PC-3 (cell line): ENCODE measurements around the gene SGCD. TPM values are rescaled to one million over a fixed set of nuclear protein-coding genes. Genes with fewer than 3 reads are reported as not detected.

ENCODE experiments used
- ATAC-seq: fragments of 200-7000 bp; cut with Tn5 transposase; 2 replicates; pipeline ENCODE4 v1.9.1; 2020; ENCODE audit warnings: mild to moderate bottlenecking, moderate library complexity
- BruUV-seq: library from RNA; stranded (reverse); fragments of 400-500 nt; replicated peaks from 2 replicates; lab custom pipeline; 2021; lab: Mats Ljungman, UMichigan
- CTCF ChIA-PET: fragments of 300-600 bp; sonication (Branson Sonifier 250); formaldehyde crosslinking; loops from one replicate; lab custom pipeline; 2022; ENCODE audit warnings: antibody characterized with exemption; lab: Charles Lee
- POLR2A ChIA-PET: fragments of 300-600 bp; sonication (Branson Sonifier 250); formaldehyde crosslinking; loops from one replicate; lab custom pipeline; 2022; ENCODE audit warnings: antibody characterized with exemption; ENCODE audit not compliant: unreplicated experiment; lab: Charles Lee
- DNase-seq: peaks from one replicate; pipeline ENCODE4 v3.0.0-alpha.2; 2015
- H2AFZ ChIP-seq: fragments of 300-600 bp; sonication (generic); 2 replicates; pipeline ENCODE4 v1.6.0; 2016; ENCODE audit warnings: antibody characterized with exemption, low read length
- H3F3A ChIP-seq: fragments of 300-600 bp; sonication (generic); one replicate; pipeline ENCODE4 v1.6.0; 2017; ENCODE audit warnings: antibody characterized with exemption, low read length, control low read depth, mild to moderate bottlenecking; ENCODE audit not compliant: unreplicated experiment
- H3K27ac ChIP-seq: fragments of 300-600 bp; sonication (generic); 2 replicates; pipeline ENCODE4 v1.5.1; 2016; ENCODE audit warnings: mild to moderate bottlenecking, low read length
- H3K27me3 ChIP-seq: fragments of 300-600 bp; sonication (generic); 2 replicates; pipeline ENCODE4 v1.6.1; 2016; ENCODE audit warnings: low read length, mixed read lengths
- H3K36me3 ChIP-seq: fragments of 300-600 bp; sonication (generic); 2 replicates; pipeline ENCODE4 v1.6.1; 2016; ENCODE audit warnings: low read depth, mixed run types, low read length, mixed read lengths
- H3K4me1 ChIP-seq: fragments of 300-600 bp; sonication (generic); 2 replicates; pipeline ENCODE4 v1.5.1; 2016; ENCODE audit warnings: low read length; ENCODE audit not compliant: insufficient read depth
- H3K4me2 ChIP-seq: fragments of 300-600 bp; sonication (generic); 2 replicates; pipeline ENCODE4 v1.6.0; 2016; ENCODE audit warnings: low read length
- H3K4me3 ChIP-seq: fragments of 300-600 bp; sonication (generic); 2 replicates; pipeline ENCODE4 v1.5.1; 2016; ENCODE audit warnings: mild to moderate bottlenecking, low read length, mixed read lengths
- H3K79me2 ChIP-seq: fragments of 300-600 bp; sonication (generic); 2 replicates; pipeline ENCODE4 v1.6.1; 2017; ENCODE audit warnings: low read length, mixed read lengths
- H3K9ac ChIP-seq: fragments of 300-600 bp; sonication (generic); 2 replicates; pipeline ENCODE4 v1.6.0; 2016; ENCODE audit warnings: mild to moderate bottlenecking, low read length
- H3K9me2 ChIP-seq: fragments of 300-600 bp; sonication (generic); replicated peaks from 2 replicates; pipeline ENCODE4 v1.6.1; 2016; ENCODE audit warnings: mixed run types, low read length, mixed read lengths
- H3K9me3 ChIP-seq: fragments of 300-600 bp; sonication (generic); 2 replicates; pipeline ENCODE4 v1.6.1; 2016; ENCODE audit warnings: low read length, mixed read lengths
- H4K20me1 ChIP-seq: fragments of 300-600 bp; sonication (generic); 2 replicates; pipeline ENCODE4 v1.6.1; 2016; ENCODE audit warnings: low read length, mixed read lengths
- EZH2 ChIP-seq: fragments of 300-600 bp; sonication (generic); IDR thresholded peaks from one replicate; pipeline ENCODE4 v1.6.1; 2017; ENCODE audit warnings: antibody characterized with exemption, mild to moderate bottlenecking, low read length; ENCODE audit not compliant: unreplicated experiment
- EZH2phosphoT487 ChIP-seq: fragments of 300-600 bp; sonication (generic); IDR thresholded peaks from 2 replicates; pipeline ENCODE4 v1.6.1; 2018; ENCODE audit warnings: mild to moderate bottlenecking, antibody characterized with exemption, low read length, borderline replicate concordance
- intact Hi-C: fragments of 100-400 bp; cut with micrococcal nuclease; formaldehyde crosslinking; loops from 2 replicates; pipeline ENCODE4 v1.9.0; 2023
- total RNA-seq: library from RNA; depleted of rRNA; stranded (reverse); fragments of >200 nt; gene quantifications from 2 replicates; pipeline ENCODE4 v1.2.3, GENCODE V29; 2014
- TF ChIP-seq, protein P1 (sequence below): fragments of 300-600 bp; sonication (generic); conservative IDR thresholded peaks from 2 replicates; pipeline ENCODE4 v1.5.1; 2017; ENCODE audit warnings: antibody characterized with exemption, low read depth, mild to moderate bottlenecking, low read length

Gene SGCD
- total RNA-seq, 1 experiment from 2014 or later, result 0.15 TPM

- Histone ChIP-seq H2AFZ (no peak overlapping the region), H3K9me3 (no peaks in the 10 kb centered on the region), H3K9ac (no peak overlapping the region), H3K4me3 (no peak overlapping the region), H3K27ac (no peak overlapping the region), H3K9me2 (no peaks in the 10 kb centered on the region), H3K27me3 (no peaks in the 10 kb centered on the region), H3F3A (no peaks in the 10 kb centered on the region), H4K20me1 (no peaks in the 10 kb centered on the region), H3K4me1 (no peaks in the 10 kb centered on the region), H3K36me3 (no peaks in the 10 kb centered on the region), H3K79me2 (no peaks in the 10 kb centered on the region), H3K4me2 (no peak overlapping the region)
- POLR2A ChIA-PET, result no interaction called here
- no peak for DNase-seq
- BruUV-seq, result no TSS peak
- intact Hi-C loops, result no loop called here
- TF ChIP-seq, protein P1, sequence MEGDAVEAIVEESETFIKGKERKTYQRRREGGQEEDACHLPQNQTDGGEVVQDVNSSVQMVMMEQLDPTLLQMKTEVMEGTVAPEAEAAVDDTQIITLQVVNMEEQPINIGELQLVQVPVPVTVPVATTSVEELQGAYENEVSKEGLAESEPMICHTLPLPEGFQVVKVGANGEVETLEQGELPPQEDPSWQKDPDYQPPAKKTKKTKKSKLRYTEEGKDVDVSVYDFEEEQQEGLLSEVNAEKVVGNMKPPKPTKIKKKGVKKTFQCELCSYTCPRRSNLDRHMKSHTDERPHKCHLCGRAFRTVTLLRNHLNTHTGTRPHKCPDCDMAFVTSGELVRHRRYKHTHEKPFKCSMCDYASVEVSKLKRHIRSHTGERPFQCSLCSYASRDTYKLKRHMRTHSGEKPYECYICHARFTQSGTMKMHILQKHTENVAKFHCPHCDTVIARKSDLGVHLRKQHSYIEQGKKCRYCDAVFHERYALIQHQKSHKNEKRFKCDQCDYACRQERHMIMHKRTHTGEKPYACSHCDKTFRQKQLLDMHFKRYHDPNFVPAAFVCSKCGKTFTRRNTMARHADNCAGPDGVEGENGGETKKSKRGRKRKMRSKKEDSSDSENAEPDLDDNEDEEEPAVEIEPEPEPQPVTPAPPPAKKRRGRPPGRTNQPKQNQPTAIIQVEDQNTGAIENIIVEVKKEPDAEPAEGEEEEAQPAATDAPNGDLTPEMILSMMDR, result no peak
- TF ChIP-seq EZH2 (no peak), EZH2phosphoT487 (no peak)
- ATAC-seq, result no peak
- CTCF ChIA-PET, result no interaction called here
Measured at GRCh38 chr5:156540491-156540890, 213.5 kb downstream of the SGCD start.

- TF ChIP-seq, protein P1, result no peak
- TF ChIP-seq EZH2 (no peak), EZH2phosphoT487 (no peak)
- no TSS peak for BruUV-seq
- H3K4me3 ChIP-seq, result no peak overlapping the region
- no peak overlapping the region for H3K27ac ChIP-seq
- H3K9me3 ChIP-seq, result no peaks in the 10 kb centered on the region
- H3K4me2 ChIP-seq, result no peak overlapping the region
- H3F3A ChIP-seq, result no peaks in the 10 kb centered on the region
- H4K20me1 ChIP-seq, result no peaks in the 10 kb centered on the region
- no peak for ATAC-seq
- H3K79me2 ChIP-seq, result no peaks in the 10 kb centered on the region
- no peaks in the 10 kb centered on the region for H3K9me2 ChIP-seq
- ChIA-PET CTCF (no interaction called here), POLR2A (interaction anchor here (0.6 kb wide), 1 partner anchor 1412 kb away, joined by 3 read pairs; no protein-coding TSS in a partner anchor)
- no peaks in the 10 kb centered on the region for H3K4me1 ChIP-seq
- H2AFZ ChIP-seq, result no peak overlapping the region
- intact Hi-C loops, result no loop called here
- no peak for DNase-seq
- no peaks in the 10 kb centered on the region for H3K36me3 ChIP-seq
- H3K27me3 ChIP-seq, result no peaks in the 10 kb centered on the region
- H3K9ac ChIP-seq, result no peak overlapping the region
Measured at GRCh38 chr5:156541582-156541981, 214.6 kb downstream of the SGCD start.

GRCh38 chr5:156543348-156544145 lies 216.6 kb downstream of the SGCD start:
- H2AFZ ChIP-seq, result no peak overlapping the region
- CTCF ChIA-PET, result no interaction called here
- H3K9me2 ChIP-seq, result no peaks in the 10 kb centered on the region
- no peaks in the 10 kb centered on the region for H3K36me3 ChIP-seq
- POLR2A ChIA-PET, result no interaction called here
- H4K20me1 ChIP-seq, result no peaks in the 10 kb centered on the region
- TF ChIP-seq EZH2, result no peak
- H3K9ac ChIP-seq, result no peak overlapping the region
- H3F3A ChIP-seq, result no peaks in the 10 kb centered on the region
- H3K4me1 ChIP-seq, result no peaks in the 10 kb centered on the region
- no peak overlapping the region for H3K4me2 ChIP-seq
- H3K27ac ChIP-seq, result no peak overlapping the region
- no peaks in the 10 kb centered on the region for H3K27me3 ChIP-seq
- H3K4me3 ChIP-seq, result no peak overlapping the region
- BruUV-seq, result no TSS peak
- no peaks in the 10 kb centered on the region for H3K9me3 ChIP-seq
- DNase-seq, result no peak
- ATAC-seq, result no peak
- intact Hi-C loops, result no loop called here
- H3K79me2 ChIP-seq, result no peaks in the 10 kb centered on the region
